22Rv1 (cell line): Measurements from ENCODE around the gene DCAF17.

Experiments used
- CTCF ChIP-seq: fragments of 450-650 bp; IDR thresholded peaks from 2 replicates; pipeline ENCODE4 v1.5.1; 2017; ENCODE audit warnings: mild to moderate bottlenecking
- ZFX ChIP-seq: fragments of 450-650 bp; IDR thresholded peaks from 2 replicates; pipeline ENCODE4 v1.6.1; 2017; ENCODE audit warnings: antibody characterized with exemption, borderline replicate concordance

- TF ChIP-seq CTCF (no peak), ZFX (no peak)
Measured at GRCh38 chr2:171404719-171405118, 29.3 kb upstream of the DCAF17 start.
